ENCODE measurements around the gene PHACTR1.
A peak's percentile ranks its signal among the peaks of the same experiment; 100 is the strongest.

The PHACTR1 gene

DNA sequence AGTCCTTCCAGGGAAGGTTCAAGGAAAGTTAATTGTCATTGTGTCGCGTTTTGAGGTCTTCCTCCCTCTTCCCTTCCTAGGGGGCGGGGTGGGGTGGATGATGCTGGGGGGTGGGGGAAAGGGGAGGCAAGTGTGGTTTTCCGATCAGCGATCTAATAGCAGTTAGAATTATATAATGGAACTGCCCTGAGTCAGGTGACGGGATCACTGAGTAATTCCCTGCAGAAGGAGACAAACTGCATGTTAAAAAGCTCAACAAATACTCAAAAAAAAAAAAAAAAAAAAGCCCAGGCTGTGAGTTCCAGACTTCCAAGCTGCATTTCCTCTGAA lies 240.4 kb downstream of the PHACTR1 start:
- no peak for DNase-seq

DNA sequence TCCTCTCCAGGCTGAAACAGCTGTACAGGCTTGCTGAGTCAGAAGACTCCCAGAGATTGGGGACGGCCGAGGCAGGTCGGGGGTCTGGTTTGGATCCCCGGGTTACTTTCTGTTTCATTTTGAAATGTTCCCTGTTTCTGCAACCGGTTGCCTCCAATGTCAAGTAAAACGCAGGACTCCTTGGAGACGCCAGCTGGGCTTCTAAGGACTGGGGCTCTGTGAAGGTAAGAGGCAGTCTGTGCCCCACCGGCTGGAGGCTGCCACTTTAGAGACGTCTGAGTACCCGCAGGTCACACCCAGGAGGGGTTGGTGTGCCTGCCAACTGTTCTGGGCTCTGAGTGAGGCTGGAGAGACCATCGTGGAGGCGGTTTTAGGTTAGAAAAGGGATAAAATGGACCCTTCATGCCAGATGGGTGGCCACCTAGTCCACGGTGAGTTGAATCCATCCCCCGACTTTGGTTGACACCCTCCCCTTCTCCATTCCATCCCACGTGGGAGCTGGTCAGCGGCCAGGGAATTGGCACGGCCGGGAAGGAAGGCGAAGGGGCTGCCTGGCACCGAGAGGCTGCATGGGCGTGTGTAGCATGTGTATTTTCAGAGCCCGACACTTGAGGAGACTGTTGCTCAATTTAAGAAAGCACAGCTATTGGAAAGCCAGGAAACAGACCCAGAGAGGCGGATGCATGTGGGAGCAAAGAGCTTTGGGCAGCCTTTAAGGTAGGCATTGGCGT lies 240.9 kb downstream of the PHACTR1 start:
- DNase-seq = peak; percentile 51 to 52

DNA sequence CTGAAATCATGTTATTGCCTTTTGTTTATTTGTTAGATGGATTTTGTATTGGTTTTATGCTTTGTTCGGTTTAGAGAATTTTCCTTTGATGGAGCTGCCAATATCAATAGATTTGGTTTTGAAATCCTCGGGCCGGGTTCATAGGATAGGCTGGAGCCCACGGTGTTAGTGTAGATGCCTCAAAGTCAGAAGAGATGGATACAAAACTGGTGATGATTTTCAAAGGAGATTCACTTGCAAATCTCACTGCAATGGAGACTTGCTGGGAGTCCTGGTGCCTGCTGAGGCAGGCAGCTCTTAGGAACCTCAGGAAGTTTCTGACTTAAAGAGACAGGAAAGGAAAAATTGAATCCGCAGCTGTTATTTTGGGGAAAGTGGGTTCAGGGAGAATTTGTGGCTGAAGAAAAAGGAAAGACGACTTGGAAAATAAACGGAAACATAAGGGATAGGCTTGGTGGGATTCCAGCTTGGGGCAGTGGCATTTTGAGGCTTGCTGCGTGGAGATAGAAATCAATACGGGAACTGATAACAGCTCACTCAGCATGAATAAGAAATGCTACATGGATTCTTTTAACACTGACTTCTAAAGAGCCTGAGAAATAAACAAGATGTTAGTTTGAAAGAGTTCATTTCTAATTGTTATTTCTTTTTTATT lies 241.6 kb downstream of the PHACTR1 start:
- no peak for DNase-seq

DNA sequence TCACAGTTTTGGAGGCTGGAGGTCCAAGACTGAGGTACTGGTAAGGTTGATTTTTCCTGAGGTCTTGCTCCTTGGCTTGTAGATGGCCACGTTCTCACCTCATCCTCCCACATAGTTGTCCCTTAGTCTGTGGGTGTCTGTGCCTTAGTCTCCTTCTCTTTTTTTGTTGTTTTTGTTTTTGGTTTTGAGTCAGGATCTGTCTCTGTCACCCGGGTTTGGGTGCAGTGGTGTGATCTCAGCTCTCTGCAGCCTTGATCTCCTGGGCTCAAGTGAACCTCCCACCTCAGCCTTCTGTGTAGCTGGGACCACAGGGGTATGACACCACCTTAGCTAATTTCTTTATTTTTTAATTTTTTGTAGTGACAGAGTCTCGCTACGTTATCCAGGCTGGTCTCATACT lies 245.2 kb downstream of the PHACTR1 start:
- no peak for DNase-seq

DNA sequence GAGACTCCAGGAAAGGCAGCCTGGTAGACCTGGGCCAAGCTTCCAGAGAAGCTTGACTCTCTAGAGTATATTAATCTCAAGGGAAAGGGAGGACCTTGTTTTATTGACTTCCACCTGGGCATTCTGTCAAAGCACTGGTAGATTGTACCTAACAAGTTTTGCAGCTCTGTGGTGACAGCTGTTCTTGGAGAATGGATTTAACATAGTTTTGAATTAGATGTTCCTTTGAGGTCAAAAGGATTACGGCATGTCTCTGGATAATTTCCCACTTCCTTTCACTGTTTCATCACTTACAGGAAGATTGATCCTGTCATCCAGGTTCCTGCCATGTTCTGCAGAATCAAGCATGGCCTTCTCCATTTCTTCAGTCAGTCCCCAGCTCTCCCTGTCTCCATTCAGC lies 246.0 kb downstream of the PHACTR1 start:
- no peak for DNase-seq

DNA sequence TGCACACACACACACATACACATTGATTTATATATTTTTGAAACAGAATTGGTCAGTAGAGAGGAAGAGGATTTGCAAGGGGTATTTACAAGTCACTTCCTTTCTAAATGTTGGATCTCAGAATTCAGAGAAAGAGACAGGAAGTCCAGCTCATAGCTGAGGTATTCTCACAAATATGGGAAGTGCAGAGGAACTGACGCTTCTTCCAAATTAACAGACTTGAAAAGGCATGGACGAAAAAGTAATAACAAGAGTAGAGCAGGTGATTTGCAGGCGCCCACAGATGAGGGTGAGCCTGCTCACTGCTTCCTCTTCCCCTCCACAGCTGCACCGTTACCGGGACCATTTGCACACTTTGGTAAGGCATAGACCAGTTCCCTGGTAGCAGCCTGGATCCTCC lies 246.4 kb downstream of the PHACTR1 start:
- DNase-seq = peak; percentile 47 to 70

DNA sequence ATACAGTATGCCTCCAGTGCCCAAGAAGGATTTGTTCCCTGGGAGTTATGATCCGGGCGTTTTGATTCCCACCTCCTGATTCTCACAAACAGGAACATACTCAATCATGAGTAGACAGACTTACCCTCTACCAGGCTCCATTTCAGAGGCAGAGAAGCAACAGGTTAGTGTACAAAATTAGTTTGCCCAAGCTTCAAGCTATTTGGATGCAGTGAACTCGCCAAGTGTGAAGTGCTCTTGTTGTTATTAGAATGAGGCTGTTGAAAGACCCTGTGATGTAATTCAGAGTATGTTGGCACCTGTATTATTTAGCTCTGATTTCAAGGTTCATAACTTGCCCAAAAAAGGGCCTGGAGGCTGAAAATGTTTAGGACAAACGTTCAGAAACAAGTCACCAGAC lies 247.0 kb downstream of the PHACTR1 start:
- DNase-seq = no peak

DNA sequence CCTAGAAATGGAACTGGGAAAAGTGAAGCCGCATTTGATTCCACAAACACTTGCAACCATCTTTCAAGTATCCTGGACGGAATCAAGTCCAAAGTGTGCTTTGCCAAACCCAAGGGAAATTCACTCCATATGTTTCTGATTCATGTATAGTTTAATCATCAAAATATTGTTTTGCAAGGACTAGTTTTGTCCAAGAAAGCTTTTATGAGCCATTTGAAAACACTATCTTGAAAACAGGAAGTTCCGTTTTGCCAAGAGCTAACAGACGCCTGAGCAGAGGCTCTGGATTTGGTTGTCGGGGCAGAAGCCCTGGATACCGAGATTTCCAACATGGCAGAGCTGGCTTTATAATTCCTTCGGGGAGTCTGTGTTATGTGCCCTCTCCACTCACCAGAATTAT lies 251.1 kb downstream of the PHACTR1 start:
- DNase-seq = peak; percentile 52 to 55

DNA sequence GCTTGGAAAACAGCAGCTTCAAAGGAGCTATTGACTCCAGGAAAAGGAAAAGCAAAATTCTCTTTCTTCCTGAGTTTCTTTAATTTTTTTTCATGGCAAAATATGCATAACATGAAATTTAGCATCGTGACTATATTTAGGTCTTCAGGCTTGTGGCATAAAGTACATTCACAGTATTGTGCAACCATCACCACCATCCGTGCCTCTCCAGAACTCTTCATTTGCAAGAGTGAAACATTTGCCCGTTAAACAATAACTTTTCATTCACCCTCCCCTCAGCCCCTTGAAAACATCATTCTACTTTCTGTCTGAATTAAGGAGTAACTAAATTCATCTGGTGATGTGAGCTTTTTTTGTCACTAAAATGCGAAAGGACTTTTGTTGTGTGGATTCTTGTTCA lies 251.7 kb downstream of the PHACTR1 start:
- DNase-seq = no peak

DNA sequence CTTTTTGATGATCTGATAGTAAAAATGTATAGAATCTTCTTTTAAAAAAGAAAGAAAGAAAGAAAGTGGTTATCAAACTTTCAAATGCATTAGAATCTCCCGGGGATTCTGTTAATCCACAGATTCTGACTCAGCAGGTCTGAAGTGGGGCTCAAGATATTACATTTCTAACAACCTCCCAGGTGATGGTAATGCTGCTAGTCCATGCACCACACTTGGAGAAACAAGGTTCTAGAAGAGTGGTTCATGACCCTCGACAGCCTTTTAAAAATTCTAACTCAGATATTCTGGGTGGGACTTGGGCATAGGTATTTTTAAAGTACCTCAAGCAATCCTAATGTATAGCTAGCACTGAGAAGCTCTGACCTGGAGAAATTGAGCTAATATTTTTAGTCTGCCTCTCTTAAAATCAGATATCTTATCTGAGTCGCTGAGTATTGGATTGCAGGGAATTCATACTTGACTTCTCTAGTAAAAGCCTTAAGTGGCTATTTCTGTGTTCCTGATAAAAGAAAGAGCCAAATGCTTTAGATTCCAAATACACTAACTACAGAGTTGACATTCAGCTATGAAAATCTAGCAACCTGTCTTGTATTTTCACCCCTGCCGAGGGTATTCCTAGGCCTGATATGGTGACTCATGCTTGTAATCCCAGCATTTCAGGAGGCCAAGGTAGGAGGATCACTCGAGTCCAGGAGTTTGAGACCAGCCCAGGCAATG lies 252.4 kb downstream of the PHACTR1 start:
- DNase-seq = no peak

DNA sequence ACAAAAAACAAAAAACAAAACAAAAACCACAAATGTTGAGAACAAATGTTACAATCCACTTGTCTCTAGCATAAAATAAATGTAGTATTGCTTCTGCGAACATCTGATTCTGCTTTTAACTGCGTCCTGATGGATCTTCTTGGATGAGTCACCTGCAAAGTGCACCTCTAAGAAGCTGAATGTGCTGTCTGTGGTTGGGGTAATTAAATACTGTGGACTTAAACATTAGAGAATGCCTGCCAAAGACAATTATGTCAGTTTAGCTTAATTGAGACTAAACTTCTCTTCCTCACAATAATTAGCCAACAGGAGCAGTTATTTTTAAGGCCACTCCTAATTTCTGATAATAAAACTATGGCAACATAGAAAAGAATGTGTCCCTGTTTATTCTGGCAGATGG lies 253.4 kb downstream of the PHACTR1 start:
- DNase-seq = no peak

DNA sequence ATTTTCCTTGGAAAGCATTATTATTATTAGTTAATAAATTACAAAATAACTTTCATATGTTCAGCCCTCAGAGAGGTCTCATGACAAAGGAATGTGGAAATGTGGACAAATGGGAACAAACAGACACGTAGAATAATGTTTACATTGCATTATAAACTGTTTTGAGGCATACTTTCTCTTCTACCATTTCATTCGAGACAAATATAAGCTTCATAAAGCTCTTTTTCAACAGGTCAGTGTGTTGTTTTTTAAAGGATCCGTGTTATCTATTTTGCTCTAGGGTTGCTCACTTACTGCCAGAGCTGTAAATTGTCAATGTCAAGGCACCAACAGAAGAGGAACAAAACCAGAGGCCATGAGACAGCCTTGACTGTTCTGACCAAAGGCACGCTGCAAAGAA lies 256.8 kb downstream of the PHACTR1 start:
- peak; percentile 22 to 27 for DNase-seq

DNA sequence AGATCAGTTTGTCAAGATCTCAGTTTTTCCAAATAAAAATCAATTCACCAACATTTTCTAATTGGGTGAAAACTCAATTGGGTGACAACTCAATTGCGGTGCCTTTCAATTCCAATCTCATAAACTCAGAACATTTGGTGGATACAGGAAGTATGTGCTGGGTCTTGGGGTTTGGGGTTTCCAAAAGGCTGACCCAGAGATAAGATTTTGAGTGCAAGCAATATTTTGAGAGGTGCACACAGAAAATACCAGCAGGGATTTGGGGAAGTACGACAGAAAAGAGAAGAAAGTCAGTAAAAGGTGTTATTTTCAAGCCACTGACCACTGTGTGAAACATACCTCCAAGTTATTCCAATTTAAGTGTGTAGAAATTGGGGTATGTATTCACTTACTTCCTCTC lies 258.0 kb downstream of the PHACTR1 start:
- no peak for DNase-seq

DNA sequence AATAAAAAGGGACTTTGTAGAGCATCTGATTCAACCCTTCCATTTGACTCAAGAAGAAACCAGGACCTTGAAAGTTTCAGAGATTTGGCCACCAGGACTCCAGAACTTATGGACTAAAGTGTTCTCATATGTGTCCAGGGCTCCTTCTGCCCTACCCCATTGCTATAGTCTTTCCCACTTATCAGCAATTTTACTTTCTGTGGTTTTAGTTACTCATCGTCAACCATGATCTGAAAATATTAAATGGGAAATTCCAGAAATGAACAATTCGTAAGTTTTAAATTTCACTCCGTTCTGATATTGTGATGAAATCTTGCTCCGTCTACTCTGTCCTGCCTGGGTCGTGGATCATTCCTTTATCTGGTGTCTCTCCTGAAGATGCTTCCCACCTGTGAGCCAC lies 259.8 kb downstream of the PHACTR1 start:
- no peak for DNase-seq

DNA sequence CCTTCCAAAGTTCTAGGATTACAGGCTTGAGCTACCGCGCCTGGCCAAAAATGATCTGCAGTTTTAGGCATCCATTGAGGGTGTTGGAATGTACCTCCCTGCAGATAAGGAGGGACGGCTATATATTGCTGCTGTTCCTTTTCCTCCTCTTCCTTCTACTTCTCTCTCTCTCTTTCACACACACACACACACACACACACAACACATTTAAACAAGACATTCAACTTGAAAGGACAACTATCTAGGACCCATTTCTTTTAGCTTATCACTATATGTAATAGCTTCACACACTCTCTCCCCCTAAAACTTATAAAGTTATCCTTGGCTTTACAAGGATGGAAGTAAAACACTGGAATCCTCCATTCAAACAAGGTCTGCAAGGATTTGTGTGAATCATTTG lies 260.6 kb downstream of the PHACTR1 start:
- no peak for DNase-seq

DNA sequence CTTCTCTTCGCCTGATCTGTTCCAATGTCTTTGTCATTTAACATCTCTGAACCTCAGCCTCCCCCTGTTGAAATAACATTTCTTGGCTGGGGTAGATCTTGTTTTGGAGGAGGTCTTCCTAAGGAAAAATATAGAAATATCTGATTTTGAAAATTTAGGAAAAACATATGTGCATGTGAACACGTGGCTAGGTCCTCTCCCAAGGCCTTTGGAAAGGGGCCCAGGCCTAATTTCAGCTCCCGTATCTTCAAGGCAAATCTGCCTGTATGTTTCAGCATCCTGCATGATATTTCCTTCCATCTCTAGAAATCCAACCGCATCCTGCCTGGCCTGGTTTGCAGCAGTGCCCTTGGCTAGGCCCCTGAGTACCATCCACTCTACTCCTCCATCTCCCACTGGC lies 261.2 kb downstream of the PHACTR1 start:
- no peak for DNase-seq

DNA sequence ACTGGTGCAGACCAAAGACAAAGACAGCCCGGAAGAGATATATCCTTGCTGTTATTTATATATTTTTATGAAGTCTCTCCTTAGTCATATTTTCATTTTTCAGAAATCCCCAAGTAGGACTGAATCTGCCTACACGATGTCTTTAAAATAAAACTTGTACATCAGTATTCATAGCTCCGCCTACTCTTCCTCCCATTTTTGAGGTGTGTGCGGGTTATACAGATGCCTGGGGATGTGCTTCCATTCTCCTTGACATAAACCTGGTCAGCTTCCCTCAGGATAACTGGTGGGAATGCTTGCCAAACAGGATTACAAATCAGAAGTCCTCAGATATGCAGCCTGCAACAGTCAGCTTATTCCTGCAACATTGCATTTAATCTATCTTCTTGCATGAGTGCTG lies 264.2 kb downstream of the PHACTR1 start:
- DNase-seq = no peak

DNA sequence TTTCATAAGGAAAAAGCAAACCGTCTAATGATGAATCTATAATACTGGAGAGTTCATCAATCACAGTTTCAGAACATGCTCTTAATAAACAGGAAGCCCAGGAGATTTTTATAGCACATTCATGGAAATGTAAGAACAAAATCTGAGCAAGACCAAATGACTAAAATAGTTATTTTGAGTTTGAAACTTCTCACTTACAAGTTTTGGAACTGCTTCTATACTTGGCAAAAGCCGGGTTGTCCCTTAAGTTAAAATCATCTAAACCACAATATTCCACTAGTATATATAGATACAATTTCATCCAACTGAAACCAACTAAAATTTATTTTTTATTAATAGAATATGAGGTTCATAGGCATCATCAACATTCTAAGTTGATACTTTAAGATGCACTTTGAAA lies 268.2 kb downstream of the PHACTR1 start:
- DNase-seq = no peak

DNA sequence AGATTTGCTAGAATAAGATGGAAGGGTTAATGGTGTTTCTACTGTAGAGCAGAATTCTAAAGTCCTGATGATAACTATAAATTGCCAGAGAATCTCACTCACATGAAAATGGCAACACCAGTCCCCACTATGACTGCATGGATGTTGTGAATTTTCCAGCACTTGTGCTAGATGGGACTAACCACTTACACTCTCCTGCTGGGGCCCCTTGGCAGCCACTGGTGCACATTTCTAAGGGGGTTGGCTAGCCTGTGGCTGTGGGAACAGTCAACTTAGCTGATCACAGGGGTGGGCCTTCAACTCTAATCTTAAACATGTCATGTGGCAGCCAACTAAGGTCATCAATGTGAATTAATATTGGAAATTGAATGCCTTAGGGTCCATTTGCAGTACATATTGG lies 271.2 kb downstream of the PHACTR1 start:
- no peak for DNase-seq

DNA sequence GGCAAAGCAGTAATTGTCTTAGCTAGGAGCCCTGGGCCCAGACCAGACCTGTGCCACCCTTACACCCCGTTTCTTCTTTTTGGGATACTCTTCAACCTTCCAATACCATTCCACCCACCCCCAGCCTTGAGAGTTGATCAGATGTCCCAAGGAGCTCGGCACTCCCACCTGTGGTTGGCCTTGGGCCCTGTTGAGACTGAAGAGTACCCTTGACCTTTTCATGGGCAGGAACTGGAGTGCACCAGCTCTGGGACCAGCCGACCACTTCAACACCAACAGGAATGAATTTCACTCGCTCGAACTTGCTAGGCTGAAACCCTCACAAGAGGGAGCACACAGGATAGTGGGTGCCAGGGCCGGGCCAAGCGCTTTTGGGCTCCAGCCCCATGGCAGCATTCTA lies 273.6 kb downstream of the PHACTR1 start:
- no peak for DNase-seq

DNA sequence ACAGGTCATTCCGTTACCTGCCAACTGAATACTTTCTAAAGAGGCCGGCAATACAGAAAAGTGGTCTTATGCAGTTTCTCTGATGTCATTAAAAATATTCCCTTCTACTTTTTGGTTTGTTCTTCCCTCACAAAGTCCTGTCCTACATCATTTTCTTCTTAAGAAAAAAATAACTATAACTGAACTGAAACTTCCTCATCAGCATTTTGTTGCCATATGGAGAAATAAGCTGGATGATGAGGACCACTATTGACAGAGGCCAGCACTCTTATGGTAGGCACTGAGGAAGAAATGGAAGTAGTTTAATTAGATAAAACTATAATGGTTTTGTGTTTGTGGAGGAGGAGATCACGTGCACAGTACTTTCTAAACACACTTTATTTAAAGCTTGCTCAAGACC lies 274.9 kb downstream of the PHACTR1 start:
- no peak for DNase-seq

DNA sequence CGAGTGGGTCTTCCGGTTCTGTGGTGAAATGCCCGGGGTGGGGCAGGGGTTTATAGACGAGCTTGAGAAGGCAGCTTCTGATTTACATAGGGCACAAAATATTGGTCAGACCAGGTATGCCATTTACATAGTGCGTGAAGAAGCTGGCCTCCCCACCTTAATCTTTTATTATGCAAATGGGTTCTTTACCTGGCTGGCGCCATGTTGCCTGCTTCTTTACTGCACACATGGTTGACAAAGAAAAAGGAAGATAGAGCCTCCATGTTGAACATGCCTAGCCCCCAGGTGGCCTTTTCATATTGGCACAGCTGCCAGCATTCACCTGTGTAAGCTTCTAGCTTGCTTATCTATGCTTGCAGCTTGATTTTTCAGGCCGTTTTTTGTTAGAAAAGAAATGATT lies 276.2 kb downstream of the PHACTR1 start:
- DNase-seq = no peak

DNA sequence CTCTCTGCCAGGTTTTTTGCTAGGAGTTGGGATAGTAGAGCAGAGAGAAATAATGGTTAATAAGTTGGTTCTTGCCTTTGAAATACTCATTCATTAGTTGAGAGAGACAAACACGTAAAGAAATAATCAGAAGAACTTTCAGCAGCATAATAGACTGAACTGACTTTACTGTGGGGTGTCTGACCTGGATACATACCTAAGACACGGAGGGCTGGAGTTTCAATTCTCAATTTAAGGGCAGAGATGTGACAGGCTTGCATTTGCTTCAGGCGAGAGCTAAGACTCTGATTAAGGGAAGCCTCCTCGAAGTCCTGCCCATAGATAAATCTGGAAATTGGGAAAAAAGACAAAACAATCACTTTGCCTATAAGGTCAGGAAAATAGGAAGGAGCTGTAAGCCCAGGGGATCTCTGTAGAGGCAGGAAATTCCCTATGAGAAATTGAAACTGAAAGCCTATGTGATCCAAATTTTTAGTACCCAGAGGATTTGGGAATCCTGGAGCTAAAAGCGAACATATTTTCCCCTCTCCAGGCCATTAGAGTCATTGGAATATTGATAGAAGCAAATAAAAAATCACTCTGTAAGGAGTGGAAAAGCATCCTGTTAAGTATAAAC lies 276.8 kb downstream of the PHACTR1 start:
- DNase-seq = no peak

DNA sequence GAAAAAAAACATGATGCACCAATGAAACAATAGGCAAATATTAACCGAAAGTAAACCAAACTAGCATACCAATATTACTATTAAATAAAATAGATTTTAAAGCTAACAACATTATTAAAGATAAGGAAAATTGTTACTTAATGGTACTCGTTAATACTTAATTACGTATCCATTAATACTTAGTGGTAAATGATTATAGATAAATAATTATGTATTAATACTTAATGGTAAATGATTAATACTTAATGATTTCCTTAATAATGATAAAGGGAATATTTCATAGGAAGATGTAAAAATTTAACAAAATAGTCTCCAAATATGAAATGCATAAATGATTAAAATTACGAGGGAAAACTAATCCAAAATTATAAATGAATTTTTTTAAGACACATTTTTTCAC lies 278.9 kb downstream of the PHACTR1 start:
- DNase-seq = no peak
